Type B pancreatic cell (in vitro differentiated cells): ENCODE data around the gene ENTPD3. TPM values are rescaled to one million over a fixed set of nuclear protein-coding genes. Genes with fewer than 3 reads are reported as not detected.

Source experiments
- DNase-seq: peaks from one replicate; pipeline ENCODE4 v3.0.0; 2021; ENCODE audit warnings: mixed read lengths; ENCODE audit not compliant: unreplicated experiment; ENCODE audit errors: extremely low spot score
- H3K27ac Mint-ChIP-seq: 2 replicates; pipeline ENCODE4 v1.8.0; 2021; ENCODE audit warnings: mild to moderate bottlenecking, mixed read lengths
- H3K27me3 Mint-ChIP-seq: 2 replicates; pipeline ENCODE4 v1.8.0; 2021; ENCODE audit warnings: mixed read lengths
- H3K36me3 Mint-ChIP-seq: 2 replicates; pipeline ENCODE4 v1.8.0; 2021; ENCODE audit warnings: mixed read lengths
- H3K4me1 Mint-ChIP-seq: one replicate; pipeline ENCODE4 v1.8.0; 2021; ENCODE audit warnings: mixed read lengths; ENCODE audit not compliant: unreplicated experiment
- H3K4me3 Mint-ChIP-seq: 2 replicates; pipeline ENCODE4 v1.8.0; 2021; ENCODE audit warnings: mild to moderate bottlenecking, mixed read lengths
- H3K9me3 Mint-ChIP-seq: 2 replicates; pipeline ENCODE4 v1.8.0; 2021; ENCODE audit warnings: mixed read lengths
- total RNA-seq: library from RNA; stranded (reverse); gene quantifications from 2 replicates; pipeline ENCODE4 v1.2.1, GENCODE V29; 2021; ENCODE audit warnings: low replicate concordance
- TF ChIP-seq, protein P1 (sequence below): fragments of 200-600 bp; sonication (generic); conservative IDR thresholded peaks from 2 replicates; pipeline ENCODE4 v1.5.0; 2021; ENCODE audit warnings: antibody characterized with exemption, mild to moderate bottlenecking

ENTPD3 gene
- total RNA-seq, 1 donor from 2014 or later, result 2.5 TPM

DNA sequence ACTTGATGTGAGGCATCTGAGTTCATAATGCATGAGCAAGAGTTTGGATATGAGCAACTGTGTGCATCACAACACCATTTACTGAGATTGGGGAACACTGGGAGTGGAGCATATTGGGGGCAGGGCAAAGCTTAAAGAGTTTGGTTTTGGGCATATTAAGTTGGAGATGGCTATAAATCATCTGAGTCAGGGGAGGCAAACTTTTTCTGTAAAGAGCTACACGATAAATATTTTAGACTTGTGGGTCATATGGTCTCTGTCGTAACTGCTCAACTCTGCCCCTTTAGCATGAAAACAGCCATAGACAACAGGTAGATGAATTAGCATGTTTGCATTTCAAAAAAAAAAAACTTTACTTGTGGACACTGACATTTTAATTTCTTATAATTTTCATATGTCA lies 20.0 kb downstream of the ENTPD3 start:
- DNase-seq, result no peak
- no peaks in the 10 kb centered on the region for H3K27me3 Mint-ChIP-seq
- H3K4me1 Mint-ChIP-seq, result no peaks in the 10 kb centered on the region
- H3K27ac Mint-ChIP-seq, result no peak overlapping the region
- H3K36me3 Mint-ChIP-seq, result no peaks in the 10 kb centered on the region
- no peaks in the 10 kb centered on the region for H3K9me3 Mint-ChIP-seq
- no peak overlapping the region for H3K4me3 Mint-ChIP-seq
- TF ChIP-seq, protein P1, sequence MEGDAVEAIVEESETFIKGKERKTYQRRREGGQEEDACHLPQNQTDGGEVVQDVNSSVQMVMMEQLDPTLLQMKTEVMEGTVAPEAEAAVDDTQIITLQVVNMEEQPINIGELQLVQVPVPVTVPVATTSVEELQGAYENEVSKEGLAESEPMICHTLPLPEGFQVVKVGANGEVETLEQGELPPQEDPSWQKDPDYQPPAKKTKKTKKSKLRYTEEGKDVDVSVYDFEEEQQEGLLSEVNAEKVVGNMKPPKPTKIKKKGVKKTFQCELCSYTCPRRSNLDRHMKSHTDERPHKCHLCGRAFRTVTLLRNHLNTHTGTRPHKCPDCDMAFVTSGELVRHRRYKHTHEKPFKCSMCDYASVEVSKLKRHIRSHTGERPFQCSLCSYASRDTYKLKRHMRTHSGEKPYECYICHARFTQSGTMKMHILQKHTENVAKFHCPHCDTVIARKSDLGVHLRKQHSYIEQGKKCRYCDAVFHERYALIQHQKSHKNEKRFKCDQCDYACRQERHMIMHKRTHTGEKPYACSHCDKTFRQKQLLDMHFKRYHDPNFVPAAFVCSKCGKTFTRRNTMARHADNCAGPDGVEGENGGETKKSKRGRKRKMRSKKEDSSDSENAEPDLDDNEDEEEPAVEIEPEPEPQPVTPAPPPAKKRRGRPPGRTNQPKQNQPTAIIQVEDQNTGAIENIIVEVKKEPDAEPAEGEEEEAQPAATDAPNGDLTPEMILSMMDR, result no peak

DNA sequence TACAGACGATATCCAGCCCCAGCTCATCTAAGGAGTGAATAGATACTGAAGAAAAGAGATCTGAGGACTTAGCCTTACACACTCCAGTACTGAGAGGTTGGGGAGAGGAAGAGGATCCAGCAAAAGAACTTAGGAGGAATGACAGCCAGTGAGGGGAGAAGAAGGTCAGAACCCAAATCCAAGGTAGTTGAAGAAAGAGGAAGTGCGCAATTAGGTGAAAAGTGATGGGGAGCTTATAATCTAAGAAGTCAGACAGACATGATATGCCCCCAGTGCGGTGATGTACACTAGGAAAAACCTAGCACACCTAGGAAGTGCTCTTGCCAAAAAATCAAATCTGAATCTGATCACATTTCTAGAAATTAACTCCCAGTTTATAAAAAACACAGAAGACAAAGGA lies 20.6 kb downstream of the ENTPD3 start:
- Mint-ChIP-seq H3K27ac (no peak overlapping the region), H3K9me3 (no peaks in the 10 kb centered on the region), H3K4me1 (no peaks in the 10 kb centered on the region), H3K27me3 (no peaks in the 10 kb centered on the region), H3K4me3 (no peak overlapping the region), H3K36me3 (no peaks in the 10 kb centered on the region)
- DNase-seq, result no peak
- TF ChIP-seq, protein P1, result no peak

DNA sequence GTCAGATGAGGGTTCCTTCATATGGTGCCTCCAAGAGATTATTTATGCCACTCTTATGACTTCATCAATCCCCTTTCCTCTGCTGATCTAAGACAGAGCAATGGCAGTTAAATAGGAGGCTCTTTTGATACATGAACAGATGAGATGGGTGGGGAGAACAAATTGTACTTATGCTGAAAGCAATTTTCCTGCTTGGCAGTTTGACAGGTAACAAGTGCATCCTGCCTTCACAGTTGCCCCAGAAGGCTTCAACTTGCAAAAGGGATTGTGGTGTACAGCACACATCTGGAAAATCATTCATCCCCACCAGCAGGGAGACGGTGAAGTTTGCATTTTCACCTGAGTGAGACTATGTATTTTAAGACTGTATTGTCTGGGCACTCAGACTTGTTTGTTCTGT lies 27.3 kb downstream of the ENTPD3 start:
- H3K27ac Mint-ChIP-seq, result no peak overlapping the region
- no peak for DNase-seq
- H3K4me1 Mint-ChIP-seq, result no peaks in the 10 kb centered on the region
- no peaks in the 10 kb centered on the region for H3K36me3 Mint-ChIP-seq
- TF ChIP-seq, protein P1, result no peak
- H3K4me3 Mint-ChIP-seq, result no peak overlapping the region
- H3K9me3 Mint-ChIP-seq, result no peaks in the 10 kb centered on the region
- peaks cover 36% of the 10 kb centered on the region for H3K27me3 Mint-ChIP-seq

DNA sequence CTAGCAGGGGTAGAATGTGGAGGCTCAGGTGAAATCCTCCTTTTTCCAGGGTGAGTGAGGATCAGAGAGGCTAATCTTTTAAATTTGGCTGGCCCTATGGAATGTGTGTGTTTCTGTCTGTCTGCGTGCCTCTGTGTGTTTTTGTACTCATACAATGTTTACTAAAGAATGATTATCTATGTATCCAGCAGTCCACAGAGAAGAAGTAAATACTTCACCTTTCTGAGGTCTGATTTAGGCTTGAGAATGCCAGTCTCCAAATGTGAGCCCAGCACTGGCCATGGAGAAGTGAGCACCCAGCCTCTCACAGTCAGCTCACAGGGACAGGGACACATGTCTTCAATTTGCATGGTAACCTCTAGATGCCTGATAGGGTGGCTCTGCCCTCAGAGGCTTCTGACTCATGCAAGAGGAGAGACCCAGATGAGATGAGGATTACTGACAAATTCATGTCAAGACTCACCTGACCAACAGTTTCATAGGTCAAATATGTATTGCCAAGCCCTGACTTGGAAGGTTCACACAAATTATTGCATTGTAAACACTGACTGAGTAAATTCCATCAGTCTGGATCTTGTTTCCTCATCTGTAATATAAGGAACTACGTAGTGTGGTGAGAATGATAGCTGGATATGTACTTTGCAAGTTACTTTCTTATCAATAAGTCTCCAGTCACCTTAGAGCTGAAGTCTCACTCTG lies 31.0 kb downstream of the ENTPD3 start:
- TF ChIP-seq, protein P1, result no peak
- peaks cover 36% of the 10 kb centered on the region for H3K27me3 Mint-ChIP-seq
- no peaks in the 10 kb centered on the region for H3K4me1 Mint-ChIP-seq
- H3K27ac Mint-ChIP-seq, result no peak overlapping the region
- H3K4me3 Mint-ChIP-seq, result no peak overlapping the region
- no peak for DNase-seq
- no peaks in the 10 kb centered on the region for H3K9me3 Mint-ChIP-seq
- peaks cover 2% of the 10 kb centered on the region for H3K36me3 Mint-ChIP-seq

DNA sequence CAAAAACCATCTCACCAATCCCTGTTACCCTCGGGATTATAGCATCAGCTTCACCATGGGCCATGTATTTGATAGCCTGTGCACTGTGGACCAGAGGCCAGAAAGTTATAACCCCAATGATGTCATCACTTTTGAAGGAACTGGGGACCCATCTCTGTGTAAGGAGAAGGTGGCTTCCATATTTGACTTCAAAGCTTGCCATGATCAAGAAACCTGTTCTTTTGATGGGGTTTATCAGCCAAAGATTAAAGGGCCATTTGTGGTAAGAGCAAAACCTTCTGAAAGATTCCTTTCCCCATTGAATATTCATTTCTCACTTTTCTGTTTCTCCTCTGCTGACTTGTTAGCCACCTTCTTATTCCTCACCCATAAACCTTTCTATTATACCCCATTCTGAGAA lies 35.9 kb downstream of the ENTPD3 start:
- TF ChIP-seq, protein P1, result no peak
- DNase-seq, result no peak
- no peaks in the 10 kb centered on the region for H3K9me3 Mint-ChIP-seq
- H3K27me3 Mint-ChIP-seq, result peaks cover 2% of the 10 kb centered on the region
- no peak overlapping the region for H3K4me3 Mint-ChIP-seq
- H3K27ac Mint-ChIP-seq, result no peak overlapping the region
- no peaks in the 10 kb centered on the region for H3K4me1 Mint-ChIP-seq
- H3K36me3 Mint-ChIP-seq, result peaks cover 3% of the 10 kb centered on the region
